Suppressor macrophage (primary cell): Measurements from ENCODE around the gene TM9SF1.

Source experiments
- DNase-seq, 4 experiments: peaks; one replicate each; pipeline ENCODE4 v3.0.0-alpha.2; 2020 to 2022

TM9SF1 gene

DNA sequence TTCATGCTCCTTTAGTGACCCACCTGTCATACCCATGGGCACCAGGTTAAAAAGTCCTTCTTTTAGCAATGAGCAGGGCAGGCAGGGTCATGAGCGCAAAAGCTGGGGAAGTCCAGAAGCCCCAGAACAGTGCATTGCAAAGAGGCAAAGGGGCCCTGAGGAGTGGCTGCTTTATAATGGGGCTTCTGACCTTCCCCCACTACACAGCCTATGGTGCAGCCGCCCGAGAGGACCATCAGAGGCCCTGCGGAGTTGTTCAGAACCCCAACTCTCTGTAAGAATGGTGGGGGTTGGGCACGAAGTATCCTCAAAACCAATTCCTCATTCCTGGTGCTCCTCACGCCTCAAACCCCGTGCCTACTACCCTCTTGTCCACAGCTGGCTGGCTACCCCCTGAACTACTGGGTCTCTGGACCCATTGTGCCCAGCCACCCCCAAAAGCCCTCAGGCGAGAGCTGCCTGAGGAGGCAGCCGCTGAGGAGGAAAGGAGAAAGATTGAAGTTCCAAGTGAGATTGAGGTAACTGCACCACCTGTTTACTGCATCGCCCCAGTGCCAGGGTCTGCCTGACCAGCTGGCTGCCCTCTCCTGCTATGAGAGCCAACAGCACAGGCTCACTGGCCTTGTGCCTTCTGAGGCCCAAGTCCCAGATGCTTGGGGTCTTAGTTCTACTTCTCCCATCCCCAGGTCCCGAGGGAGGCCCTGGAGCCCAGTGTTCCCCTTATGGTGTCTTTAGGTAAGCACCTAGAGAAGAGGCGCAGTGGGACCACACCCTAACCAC lies 16.7 kb downstream of the TM9SF1 start:
- no peak for DNase-seq

DNA sequence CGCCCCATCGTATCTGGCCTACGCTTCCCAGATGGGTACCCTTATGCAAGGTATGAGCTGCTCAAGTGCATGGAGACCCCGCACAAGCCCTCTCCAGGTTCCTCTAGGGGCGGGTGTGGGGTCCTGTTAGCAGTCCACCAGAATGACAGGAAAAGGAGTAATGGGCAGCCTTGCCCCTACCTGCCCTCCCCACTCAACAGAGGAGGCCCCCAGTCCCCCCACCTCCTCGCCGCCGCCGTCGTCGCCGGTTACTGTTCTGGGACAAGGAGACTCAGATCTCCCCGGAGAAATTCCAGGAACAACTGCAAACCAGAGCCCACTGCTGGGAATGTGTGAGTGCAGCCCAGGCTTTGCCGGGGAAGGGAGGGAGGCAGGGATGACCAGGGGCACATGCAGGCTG lies 17.4 kb downstream of the TM9SF1 start:
- DNase-seq = no peak

DNA sequence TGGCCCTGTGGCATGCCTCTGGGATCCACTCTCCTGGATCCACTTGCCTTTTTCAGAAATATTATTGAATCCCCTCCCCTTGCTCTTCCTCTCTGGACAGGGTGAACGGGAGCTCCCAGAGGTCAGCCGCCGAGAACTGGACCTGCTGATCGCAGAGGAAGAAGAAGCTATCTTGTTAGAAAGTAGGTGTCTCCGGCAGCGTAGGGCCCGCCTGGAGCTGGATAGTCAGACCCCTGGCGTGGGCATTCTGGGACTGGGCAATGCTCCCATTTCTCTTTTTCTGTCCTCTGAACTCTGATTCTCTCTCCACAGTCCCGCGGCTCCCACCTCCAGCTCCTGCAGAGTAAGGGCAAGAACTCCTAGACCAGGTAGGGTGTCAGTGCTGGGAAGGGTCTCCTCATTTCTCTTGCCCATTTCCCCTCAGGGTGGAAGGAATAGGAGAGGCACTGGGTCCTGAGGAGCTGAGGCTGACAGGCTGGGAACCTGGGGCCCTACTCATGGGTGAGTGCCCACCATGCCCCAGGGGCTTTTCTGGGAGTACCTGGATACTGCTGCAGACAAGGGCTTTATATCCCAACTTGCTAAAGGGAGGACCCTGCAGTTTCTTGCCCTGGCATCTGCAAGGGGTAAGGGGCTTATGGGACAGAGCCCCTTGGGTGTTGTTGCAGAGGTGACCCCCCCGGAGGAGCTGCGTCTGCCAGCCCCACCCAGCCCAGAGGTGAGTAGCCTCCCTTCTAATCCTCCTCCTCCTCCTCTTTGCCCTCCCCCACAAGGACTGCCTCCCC lies 18.0 kb downstream of the TM9SF1 start:
- no peak for DNase-seq

DNA sequence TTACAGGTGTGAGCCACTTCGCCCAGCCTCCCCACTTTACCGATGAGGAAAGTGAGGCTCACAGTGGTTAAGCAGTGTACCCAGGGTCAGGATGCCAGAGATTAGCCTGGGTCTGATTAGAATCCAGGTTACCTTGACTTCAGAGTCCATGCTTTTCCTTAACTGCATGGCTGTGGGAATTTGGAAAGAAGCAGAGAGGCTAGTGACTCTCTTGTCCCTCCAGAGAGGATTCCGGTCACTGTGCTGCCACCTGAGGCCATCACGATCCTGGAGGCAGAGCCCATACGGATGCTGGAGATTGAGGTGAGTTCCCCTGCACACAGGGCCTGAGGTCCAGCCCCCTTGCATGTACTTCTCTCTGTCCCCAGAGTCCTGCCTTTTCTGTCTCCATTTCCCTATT lies 18.6 kb downstream of the TM9SF1 start:
- DNase-seq = no peak

DNA sequence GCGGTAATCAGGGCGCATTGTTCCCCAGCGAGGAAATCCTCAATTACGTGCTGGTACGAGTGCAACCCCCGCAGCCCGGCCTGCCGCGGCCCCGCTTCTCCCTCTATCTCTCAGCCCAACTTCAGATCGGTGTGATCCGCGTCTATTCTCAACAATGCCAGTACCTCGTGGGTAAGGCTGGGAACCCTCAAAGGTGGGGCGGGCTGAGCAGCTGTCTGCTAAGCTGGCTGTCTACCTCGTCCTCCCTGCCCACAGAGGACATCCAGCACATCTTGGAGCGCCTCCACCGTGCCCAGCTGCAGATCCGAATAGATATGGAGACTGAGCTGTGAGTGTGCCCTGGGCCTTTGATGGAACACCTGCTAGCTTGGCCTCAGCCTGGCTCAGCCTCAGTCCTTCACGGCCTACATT lies 22.4 kb downstream of the TM9SF1 start:
- no peak for DNase-seq

DNA sequence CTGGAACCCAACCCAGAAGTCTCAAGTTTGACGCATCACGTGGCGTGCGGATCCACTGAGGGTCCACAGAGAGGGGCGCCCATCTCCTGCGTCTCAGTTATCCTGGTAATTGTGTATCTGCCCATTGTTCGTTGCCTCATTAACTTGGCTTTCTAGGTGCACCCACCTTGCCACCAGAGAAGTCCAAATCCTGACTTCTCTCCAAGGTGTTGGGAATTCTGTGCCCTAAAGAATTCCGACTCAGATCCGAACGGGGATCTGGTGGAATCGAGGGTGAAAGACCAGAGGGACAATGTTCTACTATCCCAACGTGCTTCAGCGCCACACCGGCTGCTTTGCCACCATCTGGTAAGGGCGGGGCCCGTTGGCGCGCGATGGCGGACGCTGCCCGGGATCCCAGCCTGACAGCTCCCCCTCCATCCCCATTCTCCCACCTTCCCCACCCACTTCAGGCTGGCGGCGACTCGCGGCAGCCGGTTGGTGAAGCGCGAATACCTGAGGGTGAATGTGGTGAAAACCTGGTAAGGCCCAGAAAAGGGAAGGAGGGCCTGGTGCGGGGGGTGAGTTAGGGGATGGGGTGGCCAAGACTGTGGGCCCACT lies 22.9 kb downstream of the TM9SF1 start:
- DNase-seq = no peak

DNA sequence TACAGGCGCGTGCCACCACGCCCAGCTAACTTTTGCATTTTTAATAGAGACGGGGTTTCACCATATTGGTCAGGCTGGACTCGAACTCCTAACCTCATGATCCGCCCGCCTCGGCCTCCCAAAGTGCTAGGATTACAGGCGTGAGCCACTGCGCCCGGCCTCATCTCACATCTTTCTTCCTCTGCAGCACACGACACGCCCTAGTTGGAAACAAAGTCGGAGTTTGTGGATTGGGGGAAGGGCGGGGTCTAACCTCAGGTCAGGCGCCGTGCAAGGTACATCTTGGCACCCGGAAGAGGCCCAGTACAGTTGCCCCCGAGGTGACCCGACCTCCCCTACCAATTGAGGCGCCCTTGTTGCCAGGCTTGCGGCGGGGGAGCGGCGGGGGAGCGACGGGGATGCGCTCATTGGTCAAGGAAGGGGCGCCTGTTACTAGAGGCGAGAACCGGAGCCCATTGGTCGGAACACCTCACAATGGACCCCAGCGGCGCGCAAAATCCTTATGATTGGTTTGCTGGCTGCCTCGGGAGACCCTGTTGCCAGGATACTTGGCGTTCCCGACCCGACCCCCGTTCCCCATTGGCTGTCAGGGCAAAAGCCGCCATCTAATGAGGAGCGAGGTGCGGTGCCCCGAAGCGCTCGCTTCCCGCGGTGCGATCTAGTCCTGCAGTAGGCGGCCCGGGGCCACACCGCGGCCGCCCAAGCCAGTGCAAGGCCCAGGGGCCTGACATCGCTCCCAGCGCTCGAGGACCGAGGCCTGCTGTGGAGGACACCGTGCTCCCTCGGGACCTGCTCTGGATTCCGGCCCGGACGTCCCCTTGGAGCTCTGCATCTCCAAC lies 23.6 kb downstream of the TM9SF1 start, which contains the start of gene REC8:
Gene REC8, plus strand, starts transcription at position 659 of the 839 bp plus-strand sequence. CDS start 473 bp downstream, outside the sequence.
- DNase-seq = peak in 2 of 4 experiments; percentile 11 to 25

DNA sequence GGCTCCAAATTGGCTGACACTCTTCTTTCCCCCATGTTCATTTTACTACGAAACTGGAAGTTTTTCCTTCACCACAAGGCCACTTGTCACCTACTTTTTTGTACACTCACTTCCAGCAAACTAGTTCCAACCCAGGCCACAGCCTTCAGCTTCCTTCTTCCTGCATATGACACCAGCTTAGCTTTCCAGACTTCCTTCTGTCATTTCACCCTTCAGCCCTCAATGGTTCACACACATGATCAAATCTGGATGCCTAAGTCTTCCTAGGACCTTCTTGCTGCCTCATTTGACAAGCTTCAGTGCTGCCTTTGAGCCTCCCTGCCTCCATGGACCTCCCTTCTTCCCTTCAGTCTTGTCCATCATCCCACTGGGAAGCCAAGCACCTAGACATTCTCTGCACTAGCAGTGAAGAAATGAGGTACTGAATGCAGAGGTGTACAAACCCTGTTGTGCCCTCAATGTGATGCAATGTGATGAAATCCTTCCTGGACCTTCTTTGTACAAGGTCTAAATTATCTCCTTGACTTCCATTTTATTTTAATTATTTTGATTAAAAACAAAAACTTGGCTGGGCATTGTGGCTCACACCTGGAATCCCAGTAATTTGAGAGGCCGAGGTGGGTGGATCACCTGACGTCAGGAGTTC lies 27.6 kb downstream of the TM9SF1 start:
- DNase-seq = peak; percentile 45 to 72 (median 58)

DNA sequence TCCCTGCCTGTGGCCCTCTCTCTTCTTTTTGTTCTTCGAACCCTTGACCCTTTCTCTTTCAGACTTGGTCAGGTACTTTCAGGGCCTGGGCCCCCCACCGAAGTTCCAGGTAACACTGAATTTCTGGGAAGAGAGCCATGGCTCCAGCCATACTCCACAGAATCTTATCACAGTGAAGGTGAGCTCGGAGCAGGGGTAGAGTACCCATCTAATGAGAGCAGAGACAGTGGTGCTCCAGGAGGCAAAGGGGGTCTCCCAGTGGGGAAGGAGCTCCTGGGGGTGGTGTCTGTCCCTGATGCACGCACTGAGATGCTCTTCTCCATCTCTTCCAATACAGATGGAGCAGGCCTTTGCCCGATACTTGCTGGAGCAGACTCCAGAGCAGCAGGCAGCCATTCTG lies 29.5 kb downstream of the TM9SF1 start:
- DNase-seq = no peak

DNA sequence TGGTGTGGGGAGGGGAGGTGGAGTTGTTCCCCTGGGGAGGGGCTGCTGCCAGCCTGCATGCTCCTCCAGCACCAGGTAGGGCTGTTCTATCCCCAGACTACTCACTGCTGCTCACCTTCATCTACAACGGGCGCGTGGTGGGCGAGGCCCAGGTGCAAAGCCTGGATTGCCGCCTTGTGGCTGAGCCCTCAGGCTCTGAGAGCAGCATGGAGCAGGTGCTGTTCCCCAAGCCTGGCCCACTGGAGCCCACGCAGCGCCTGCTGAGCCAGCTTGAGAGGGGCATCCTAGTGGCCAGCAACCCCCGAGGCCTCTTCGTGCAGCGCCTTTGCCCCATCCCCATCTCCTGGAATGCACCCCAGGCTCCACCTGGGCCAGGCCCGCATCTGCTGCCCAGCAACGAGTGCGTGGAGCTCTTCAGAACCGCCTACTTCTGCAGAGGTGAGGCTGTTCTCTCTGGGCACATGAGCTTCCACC lies 30.7 kb downstream of the TM9SF1 start:
- DNase-seq = no peak

DNA sequence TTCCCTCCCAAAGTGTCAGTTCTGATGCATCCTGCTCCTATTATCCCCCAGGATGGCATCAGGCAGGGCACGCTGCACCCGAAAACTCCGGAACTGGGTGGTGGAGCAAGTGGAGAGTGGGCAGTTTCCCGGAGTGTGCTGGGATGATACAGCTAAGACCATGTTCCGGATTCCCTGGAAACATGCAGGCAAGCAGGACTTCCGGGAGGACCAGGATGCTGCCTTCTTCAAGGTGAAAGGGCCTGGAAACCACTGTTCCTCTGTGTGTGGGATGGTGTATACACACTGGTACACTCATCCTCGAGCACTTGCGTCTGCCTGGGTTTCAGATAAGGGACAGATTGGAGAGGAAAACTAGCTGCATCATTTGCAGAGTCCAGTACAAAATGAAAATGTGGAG lies 33.1 kb downstream of the TM9SF1 start:
- no peak for DNase-seq

DNA sequence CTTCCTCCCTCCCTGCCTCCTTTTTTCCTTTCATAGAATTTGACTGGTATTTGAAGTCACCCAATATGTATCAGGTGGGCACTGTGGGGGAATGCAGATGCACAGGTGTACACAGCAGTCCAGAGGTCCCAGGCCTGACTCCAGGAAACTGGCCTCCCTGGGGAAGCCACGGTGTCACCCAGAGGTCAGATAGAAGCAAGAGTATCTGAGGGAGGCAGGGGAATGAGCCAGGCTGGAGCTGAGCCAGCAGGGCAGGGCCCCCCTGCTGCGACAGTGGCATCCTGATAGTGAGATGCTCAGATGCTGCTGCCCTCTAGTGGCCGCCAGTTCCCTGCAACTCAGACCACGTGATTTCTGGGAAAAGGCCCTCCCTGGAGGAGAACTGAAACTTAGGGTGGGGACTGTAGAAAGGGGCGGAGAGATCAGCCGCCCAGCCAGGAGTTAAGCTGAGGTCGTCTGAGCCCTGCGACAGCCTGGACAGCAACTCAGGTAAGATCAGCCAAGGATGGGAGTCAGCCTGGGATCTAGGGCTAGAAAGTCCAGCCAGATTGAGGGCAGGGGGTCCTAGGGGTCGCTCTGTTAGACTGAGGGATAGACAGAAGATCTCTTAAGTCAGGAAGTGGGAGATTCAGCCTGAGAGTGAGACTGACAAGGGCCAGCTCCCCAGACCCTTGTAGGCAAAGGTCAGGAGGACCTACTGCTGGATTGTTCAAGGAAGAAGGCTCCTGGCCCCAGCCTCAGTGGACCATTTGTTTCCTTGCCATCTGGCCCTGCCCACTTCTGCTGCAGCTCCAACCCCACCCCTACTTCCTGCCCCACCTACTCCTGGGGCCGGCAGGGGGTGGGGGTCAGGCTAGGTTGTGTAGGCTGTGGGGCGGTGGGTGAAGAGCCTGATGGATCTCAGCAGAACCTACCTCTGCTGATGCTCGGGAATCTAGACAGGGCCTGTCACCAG lies 34.1 kb downstream of the TM9SF1 start, which contains the start of gene IRF9:
Gene IRF9, plus strand, starts transcription at position 416 of the 955 bp plus-strand sequence. CDS start 880 bp downstream, outside the sequence.
- DNase-seq = peak; percentile 96 to 98 (median 96)

DNA sequence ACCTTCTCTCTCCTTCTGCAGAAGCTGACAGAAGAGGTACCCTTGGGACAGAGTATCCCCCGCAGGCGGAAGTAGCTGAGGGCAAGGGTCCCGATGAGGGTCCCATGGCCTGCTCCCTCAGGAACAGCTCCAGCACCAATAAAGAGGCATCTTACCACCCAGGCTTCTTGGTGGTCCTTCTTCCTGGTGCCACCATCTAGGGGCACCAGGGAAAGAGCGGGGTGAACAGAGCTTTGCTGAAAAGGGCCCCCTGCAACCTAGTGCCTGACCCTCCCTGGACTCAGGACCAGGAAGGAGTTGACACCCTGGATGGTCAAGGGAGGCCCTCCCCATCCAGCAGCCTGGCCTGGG lies 34.8 kb downstream of the TM9SF1 start:
- DNase-seq = no peak

DNA sequence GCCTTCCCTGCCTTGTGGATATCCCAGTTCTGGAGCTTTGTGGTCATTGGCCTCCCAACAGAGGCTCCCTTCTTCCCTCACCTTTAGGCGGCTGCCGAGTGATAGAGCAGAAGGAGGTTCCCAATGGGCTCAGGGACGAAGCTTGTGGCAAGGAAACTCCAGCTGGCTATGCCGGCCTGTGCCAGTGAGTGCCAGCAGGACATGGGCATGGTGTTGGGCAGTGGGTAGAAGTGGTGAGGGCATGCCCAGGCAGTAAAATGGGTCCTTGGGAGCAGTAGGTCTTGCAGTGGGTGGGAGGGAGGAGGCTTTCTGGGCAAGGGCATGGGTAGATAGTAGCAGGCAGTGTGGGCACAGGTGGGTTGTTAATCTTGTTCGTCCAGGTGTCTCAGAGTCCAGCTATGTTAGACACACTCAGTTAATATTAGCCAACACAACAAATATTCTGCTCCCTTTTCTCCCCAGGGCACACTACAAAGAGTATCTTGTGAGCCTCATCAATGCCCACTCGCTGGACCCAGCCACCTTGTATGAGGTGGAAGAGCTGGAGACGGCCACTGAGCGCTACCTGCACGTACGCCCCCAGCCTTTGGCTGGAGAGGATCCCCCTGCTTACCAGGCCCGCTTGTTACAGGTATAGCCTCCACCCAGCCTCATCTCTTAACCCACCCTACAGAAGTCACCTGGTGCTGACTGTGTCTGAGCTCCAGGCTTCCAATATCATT lies 35.3 kb downstream of the TM9SF1 start:
- DNase-seq = no peak

DNA sequence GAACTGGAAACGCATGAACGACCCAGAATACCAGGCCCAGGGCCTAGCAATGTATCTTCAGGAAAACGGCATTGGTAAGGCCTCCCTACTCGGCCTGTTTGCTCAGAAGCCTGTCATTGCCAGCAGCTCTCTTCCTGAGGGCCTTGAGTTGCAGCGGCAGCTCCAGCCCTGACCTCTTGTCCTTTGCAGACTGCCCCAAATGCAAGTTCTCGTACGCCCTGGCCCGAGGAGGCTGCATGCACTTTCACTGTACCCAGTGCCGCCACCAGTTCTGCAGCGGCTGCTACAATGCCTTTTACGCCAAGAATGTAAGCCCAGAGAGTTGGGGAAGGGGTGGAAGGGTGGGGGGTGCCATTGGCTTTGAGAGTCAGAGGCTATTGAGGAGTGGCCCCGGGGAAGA lies 37.9 kb downstream of the TM9SF1 start:
- no peak for DNase-seq

DNA sequence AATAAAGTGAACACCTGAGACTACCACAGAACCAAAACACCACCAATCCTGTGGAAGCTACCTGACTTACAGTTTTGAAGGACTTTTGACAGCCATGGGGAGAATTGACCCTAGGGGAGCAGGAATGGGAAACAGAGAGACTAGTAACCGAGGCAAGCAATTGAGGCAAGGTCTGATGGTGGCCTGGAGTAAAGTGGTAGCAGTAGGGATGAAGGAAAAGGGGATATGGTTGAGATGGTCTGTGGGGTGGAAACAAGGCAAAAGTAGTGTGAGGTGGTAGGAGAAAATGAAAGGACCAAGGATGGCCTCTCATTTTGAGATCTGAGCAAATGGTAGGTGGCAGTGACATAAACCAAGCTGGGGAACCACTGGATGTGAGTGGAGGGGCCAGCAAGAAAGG lies 38.4 kb downstream of the TM9SF1 start:
- no peak for DNase-seq

DNA sequence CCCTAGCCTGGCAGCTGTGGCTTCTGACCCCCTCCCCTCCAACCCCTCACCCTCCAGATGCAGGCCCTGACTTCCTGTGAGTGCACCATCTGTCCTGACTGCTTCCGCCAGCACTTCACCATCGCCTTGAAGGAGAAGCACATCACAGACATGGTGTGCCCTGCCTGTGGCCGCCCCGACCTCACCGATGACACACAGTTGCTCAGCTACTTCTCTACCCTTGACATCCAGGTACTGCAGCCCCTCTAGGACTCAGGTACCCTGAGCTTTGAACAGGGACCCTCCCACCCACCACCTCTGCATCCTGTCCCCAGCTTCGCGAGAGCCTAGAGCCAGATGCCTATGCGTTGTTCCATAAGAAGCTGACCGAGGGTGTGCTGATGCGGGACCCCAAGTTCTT lies 40.1 kb downstream of the TM9SF1 start:
- no peak for DNase-seq

DNA sequence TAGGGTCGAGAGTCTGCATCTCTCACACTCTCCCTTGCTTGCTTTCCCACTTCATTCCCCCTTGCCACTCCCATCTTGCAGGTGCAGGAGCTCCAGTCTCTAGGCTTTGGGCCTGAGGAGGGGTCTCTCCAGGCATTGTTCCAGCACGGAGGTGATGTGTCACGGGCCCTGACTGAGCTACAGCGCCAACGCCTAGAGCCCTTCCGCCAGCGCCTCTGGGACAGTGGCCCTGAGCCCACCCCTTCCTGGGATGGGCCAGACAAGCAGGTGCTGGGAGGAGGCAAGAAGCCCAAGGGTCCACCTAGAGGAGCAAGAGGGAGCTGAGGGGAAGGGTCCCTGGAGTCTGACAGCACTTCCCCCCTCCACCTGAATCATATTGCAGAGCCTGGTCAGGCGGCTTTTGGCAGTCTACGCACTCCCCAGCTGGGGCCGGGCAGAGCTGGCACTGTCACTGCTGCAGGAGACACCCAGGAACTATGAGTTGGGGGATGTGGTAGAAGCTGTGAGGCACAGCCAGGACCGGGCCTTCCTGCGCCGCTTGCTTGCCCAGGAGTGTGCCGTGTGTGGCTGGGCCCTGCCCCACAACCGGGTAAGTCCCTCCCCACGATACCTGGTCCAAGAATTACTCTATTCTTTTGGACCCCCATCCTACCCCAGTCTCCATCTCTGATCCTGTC lies 43.7 kb downstream of the TM9SF1 start:
- no peak for DNase-seq

DNA sequence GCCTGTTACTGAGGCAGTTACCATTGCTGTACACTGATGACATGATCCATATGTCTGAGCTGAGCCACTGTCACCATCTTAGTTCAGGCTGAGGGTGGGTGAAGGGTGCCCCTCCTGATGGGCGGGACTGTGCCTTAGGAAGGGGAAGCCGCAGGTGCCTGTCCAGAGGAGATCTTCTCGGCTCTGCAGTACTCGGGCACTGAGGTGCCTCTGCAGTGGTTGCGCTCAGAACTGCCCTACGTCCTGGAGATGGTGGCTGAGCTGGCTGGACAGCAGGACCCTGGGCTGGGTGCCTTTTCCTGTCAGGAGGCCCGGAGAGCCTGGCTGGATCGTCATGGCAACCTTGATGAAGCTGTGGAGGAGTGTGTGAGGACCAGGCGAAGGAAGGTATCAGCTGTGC lies 44.2 kb downstream of the TM9SF1 start:
- no peak for DNase-seq
